OCI-LY7 (cell line): ENCODE data around the gene IL25.

ENCODE experiments used
- CTCF ChIP-seq: fragments of 200-600 bp; sonication (generic); conservative IDR thresholded peaks from 2 replicates; pipeline ENCODE4 v1.5.1; 2014; ENCODE audit warnings: mild to moderate bottlenecking, antibody characterized with exemption, low read length, moderate library complexity, mixed read lengths
- EZH2phosphoT487 ChIP-seq: fragments of 200-600 bp; sonication (generic); IDR thresholded peaks from 2 replicates; pipeline ENCODE4 v1.6.1; 2018; ENCODE audit warnings: low read depth, borderline replicate concordance, mild to moderate bottlenecking, mixed run types, antibody characterized with exemption, low read length, moderate library complexity, mixed read lengths

GRCh38 chr14:23382731-23383440 lies 10.3 kb downstream of the IL25 start:
- TF ChIP-seq CTCF, result no peak
- no peak for TF ChIP-seq EZH2phosphoT487
